BJ (cell line): ENCODE data around the gene C19orf47. TPM values are rescaled to one million over a fixed set of nuclear protein-coding genes. Genes with fewer than 3 reads are reported as not detected.
A peak's percentile ranks its signal among the peaks of the same experiment; 100 is the strongest.

Experiments
- CTCF ChIA-PET: fragments of 350-600 bp; formaldehyde crosslinking; extraction: SDS; loops from one replicate; lab custom pipeline; 2021; ENCODE audit warnings: antibody characterized with exemption, inconsistent platforms; lab: Yijun Ruan, JAX
- POLR2A ChIA-PET: fragments of 300-600 bp; sonication (Branson Sonifier 250); formaldehyde crosslinking; extraction: SDS; loops from one replicate; lab custom pipeline; 2021; ENCODE audit warnings: antibody characterized with exemption; lab: Charles Lee
- DNase-seq: peaks from one replicate; pipeline ENCODE4 v3.0.0-alpha.2; 2011; ENCODE audit warnings: low read depth
- H3K27me3 ChIP-seq: 2 replicates; pipeline ENCODE4 v1.6.0; 2011; ENCODE audit warnings: low read length; ENCODE audit not compliant: control insufficient read depth, insufficient read depth
- H3K36me3 ChIP-seq: 2 replicates; pipeline ENCODE4 v1.5.1; 2011; ENCODE audit warnings: low read length; ENCODE audit not compliant: control insufficient read depth, insufficient read depth
- H3K4me3 ChIP-seq: 2 replicates; pipeline ENCODE4 v1.5.1; 2011; ENCODE audit warnings: low read depth, mild to moderate bottlenecking, control low read depth, low read length
- CTCF ChIP-seq: IDR thresholded peaks from 2 replicates; pipeline ENCODE4 v1.5.1; 2011; ENCODE audit warnings: low read depth, mild to moderate bottlenecking, control low read depth, inconsistent platforms, low read length, moderate library complexity; ENCODE audit not compliant: insufficient read depth
- polyA plus RNA-seq: library from polyadenylated mRNA; depleted of rRNA; stranded (reverse); fragments of >200 nt; gene quantifications from 2 replicates; pipeline ENCODE4 v1.2.3, GENCODE V29; 2011

Gene C19orf47
- polyA plus RNA-seq, 1 experiment = 25.2 TPM

GRCh38 chr19:40369797-40370196 is 21.6 kb upstream of the C19orf47 start:
- CTCF ChIA-PET = interaction anchor here (0.5 kb wide), 1 partner anchor 129 kb away, joined by 3 read pairs; no protein-coding TSS in a partner anchor
- TF ChIP-seq CTCF = no peak
- Histone ChIP-seq H3K4me3 (no peak overlapping the region), H3K36me3 (peaks cover 29% of the 10 kb centered on the region), H3K27me3 (no peaks in the 10 kb centered on the region)
- DNase-seq = no peak
- POLR2A ChIA-PET = no interaction called here

GRCh38 chr19:40367577-40368434 is 19.6 kb upstream of the C19orf47 start:
- CTCF ChIA-PET = interaction anchor here (1.3 kb wide), 1 partner anchor 62 kb away, joined by 3 read pairs; no protein-coding TSS in a partner anchor

GRCh38 chr19:40366697-40367561 is 18.7 kb upstream of the C19orf47 start:
- POLR2A ChIA-PET = interaction anchor here (0.6 kb wide), 1 partner anchor 87 kb away, joined by 3 read pairs; no protein-coding TSS in a partner anchor
- CTCF ChIA-PET = interaction anchor here (1.3 kb wide), 1 partner anchor 61 kb away, joined by 3 read pairs; no protein-coding TSS in a partner anchor

More at GRCh38 chr19:40367577-40368434, 19.6 kb upstream of the C19orf47 start:
- POLR2A ChIA-PET = interaction anchor here (0.6 kb wide), 1 partner anchor 86 kb away, joined by 3 read pairs; no protein-coding TSS in a partner anchor
- TF ChIP-seq CTCF = no peak
- Histone ChIP-seq H3K4me3 (no peak overlapping the region), H3K27me3 (no peaks in the 10 kb centered on the region), H3K36me3 (peaks cover 24% of the 10 kb centered on the region)
- no peak for DNase-seq

GRCh38 chr19:40365613-40366401 is 17.6 kb upstream of the C19orf47 start:
- ChIA-PET POLR2A (interaction anchor here (0.7 kb wide), 1 partner anchor 1686 kb away, joined by 3 read pairs; no protein-coding TSS in a partner anchor), CTCF (interaction anchor here (0.6 kb wide), 1 partner anchor 55 kb away, joined by 3 read pairs; no protein-coding TSS in a partner anchor)
- no peaks in the 10 kb centered on the region for H3K27me3 ChIP-seq
- TF ChIP-seq CTCF = no peak
- peaks cover 15% of the 10 kb centered on the region for H3K36me3 ChIP-seq
- no peak for DNase-seq
- peak overlapping the region; percentile 56 for H3K4me3 ChIP-seq

More at GRCh38 chr19:40366697-40367561, 18.7 kb upstream of the C19orf47 start:
- no peak for TF ChIP-seq CTCF
- H3K36me3 ChIP-seq = peaks cover 20% of the 10 kb centered on the region
- no peak for DNase-seq
- no peaks in the 10 kb centered on the region for H3K27me3 ChIP-seq
- no peak overlapping the region; the same call in 1 of the 2 replicates for H3K4me3 ChIP-seq
